HG02678 (cell line): ENCODE results near the gene C2orf76.
"Not testable (repeated sequence)": the region's sequence is repeated elsewhere in the genome, so short reads cannot be mapped to it uniquely, and the experiment has no call there.

Experiments
- ATAC-seq: cut with Tn5 transposase; IDR thresholded peaks from one replicate; pipeline ENCODE4 v1.9.1; 2021; ENCODE audit warnings: mild to moderate bottlenecking, moderate library complexity; ENCODE audit not compliant: unreplicated experiment

C2orf76 gene

DNA sequence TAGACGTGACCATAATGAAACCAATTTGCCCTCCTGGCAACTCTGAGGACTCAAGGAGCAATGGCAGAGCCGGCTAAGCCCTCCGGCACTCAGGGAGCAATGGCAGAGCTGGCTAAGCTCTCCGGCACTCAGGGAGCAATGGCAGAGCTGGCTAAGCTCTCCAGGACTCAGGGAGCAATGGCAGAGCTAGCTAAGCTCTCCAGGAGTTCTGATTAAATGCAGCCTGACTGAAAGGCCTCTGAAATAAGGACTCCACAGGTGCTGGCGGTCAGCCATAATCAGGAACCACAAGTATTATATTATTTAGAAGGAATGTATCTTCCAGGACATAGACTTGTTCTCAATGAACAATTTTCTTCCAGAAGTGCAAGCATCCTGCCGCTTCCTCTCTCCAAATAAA lies 65.2 kb downstream of the C2orf76 start:
- no peak for ATAC-seq

DNA sequence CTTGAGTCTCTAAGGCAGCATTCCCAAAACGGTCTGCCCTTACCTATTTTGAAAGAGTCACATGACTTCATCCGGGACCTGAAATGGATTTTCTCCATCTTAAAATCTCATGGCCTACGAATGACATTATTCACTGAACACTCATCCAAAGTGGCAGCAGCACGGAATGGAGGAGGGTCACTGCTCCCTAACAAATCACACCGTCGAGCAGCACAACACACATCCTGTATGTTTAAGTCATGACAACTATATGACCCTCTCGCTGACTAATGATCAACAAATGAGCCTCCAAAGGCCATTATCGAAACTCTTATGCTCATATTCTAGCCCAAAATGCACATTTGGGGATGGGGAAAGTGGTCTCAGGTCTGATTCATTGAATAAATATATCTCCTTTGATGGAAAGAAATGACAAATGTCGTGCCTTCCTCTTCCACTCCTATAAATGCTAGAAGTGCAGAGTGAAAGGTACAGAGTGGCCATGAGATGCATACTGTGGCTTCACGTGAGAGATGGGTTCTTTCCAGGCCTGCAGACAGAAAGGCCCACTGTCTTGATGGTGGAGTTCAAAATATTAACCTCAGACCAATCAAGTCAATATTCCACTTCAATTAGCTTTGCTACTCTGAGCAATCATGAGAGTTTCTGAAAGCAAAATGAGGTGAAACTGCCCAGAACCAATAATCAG lies 70.8 kb downstream of the C2orf76 start:
- no peak for ATAC-seq

DNA sequence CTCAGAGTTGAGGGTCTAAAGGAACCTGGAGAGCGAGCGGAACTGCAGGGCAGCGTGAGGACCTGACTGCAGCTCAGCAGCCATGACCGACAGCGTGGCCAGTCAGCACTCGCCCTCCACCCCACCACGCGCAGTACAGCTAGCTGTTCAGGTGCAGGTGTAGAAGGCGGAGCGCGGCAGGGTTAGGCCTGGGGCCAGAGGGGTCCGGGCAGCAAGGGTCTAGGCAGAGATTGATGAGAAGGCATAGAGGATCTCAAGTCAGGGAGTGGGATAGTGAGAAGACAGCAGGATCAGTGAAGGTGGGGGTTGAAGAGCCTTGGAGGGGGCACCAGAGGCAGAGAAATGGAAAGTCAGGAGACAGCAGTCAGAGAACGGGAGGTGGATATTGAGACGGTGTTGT lies 72.0 kb downstream of the C2orf76 start:
- ATAC-seq: no peak

DNA sequence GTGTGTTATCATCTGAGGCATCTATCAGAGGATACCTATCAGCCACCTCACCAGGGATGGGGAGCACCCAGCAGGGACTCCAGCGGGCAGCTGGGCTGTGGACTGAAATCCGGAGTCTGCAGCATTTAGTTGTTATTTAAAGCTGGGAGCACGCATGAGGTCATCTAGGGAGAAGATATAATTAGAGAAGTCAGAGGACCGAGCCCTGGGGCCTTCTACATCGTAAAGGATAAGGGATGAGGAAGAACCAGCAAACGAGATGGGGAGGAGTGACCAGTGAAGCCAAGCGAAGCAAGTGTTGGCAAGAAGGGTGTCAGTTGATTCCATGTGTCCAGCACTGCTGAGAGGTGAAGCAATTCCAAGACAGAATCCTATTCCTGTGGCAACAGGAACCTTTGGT lies 72.7 kb downstream of the C2orf76 start:
- ATAC-seq: no peak

GRCh38 chr2:119293254-119293653 lies 73.4 kb downstream of the C2orf76 start:
- no peak for ATAC-seq

- no peak for ATAC-seq
Measured at GRCh38 chr2:119292226-119292625, 74.4 kb downstream of the C2orf76 start.

DNA sequence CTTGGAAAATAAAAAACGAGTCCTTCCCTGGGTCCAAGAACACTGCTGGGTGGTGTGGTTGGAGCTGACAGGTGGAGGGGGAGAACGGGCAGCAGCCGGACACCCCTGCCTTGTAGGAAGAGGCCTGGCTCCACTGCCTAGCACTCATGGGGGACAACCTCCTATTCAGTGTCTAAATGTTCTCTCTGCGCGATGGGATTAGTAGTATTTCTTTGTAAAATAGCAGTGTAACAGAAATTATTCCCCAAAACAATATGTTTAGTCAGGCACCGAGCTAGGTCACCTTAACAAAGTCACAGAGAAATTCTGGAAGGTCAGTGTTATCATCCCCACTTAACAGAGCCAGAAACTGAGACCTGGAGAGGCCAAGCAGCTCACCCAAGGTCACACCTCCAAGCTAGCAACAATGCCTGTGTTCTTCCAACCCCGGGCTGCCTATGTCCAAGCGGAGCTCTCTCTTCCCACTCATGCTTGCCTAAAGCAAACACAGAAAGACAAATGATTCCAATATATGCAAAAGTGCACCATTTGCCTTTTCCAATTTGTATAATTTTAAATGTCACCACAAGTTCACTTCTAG lies 75.0 kb downstream of the C2orf76 start:
- no peak for ATAC-seq

GRCh38 chr2:119290859-119291587 lies 75.6 kb downstream of the C2orf76 start:
- ATAC-seq: no peak

- ATAC-seq: no peak
Measured at GRCh38 chr2:119289642-119290041, 77.0 kb downstream of the C2orf76 start.

- no peak for ATAC-seq
Measured at GRCh38 chr2:119289093-119289492, 77.5 kb downstream of the C2orf76 start.

- ATAC-seq: no peak
Measured at GRCh38 chr2:119288576-119288975, 78.1 kb downstream of the C2orf76 start.

GRCh38 chr2:119286661-119287060 lies 80.0 kb downstream of the C2orf76 start:
- ATAC-seq: no peak

GRCh38 chr2:119283873-119284331 lies 82.7 kb downstream of the C2orf76 start:
- ATAC-seq: no peak

GRCh38 chr2:119282996-119283511 lies 83.6 kb downstream of the C2orf76 start:
- no peak for ATAC-seq

- ATAC-seq: no peak
Measured at GRCh38 chr2:119282146-119282995, 84.3 kb downstream of the C2orf76 start.

GRCh38 chr2:119280680-119281079 lies 86.0 kb downstream of the C2orf76 start:
- no peak for ATAC-seq

GRCh38 chr2:119279666-119280065 lies 87.0 kb downstream of the C2orf76 start:
- ATAC-seq: no peak

- ATAC-seq: no peak
Measured at GRCh38 chr2:119278946-119279345, 87.7 kb downstream of the C2orf76 start.

DNA sequence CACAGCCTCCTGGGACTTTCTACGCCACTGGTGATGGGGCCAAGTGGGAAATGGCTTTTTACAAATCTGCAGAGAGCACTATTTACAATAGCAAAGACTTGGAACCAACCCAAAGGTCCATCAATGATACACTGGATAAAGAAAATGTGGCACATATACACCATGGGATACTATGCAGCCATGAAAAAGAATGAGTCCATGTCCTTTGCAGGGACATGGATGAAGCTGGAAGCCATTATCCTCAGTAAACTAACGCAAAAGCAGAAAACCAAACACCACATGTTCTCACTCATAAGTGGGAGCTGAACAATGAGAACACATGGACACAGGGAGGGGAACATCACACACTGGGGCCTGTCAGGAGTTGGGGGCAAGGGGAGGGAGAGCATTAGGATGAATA lies 88.2 kb downstream of the C2orf76 start:
- not testable (repeated sequence) for ATAC-seq

- ATAC-seq: no peak
Measured at GRCh38 chr2:119276864-119277263, 89.8 kb downstream of the C2orf76 start.

DNA sequence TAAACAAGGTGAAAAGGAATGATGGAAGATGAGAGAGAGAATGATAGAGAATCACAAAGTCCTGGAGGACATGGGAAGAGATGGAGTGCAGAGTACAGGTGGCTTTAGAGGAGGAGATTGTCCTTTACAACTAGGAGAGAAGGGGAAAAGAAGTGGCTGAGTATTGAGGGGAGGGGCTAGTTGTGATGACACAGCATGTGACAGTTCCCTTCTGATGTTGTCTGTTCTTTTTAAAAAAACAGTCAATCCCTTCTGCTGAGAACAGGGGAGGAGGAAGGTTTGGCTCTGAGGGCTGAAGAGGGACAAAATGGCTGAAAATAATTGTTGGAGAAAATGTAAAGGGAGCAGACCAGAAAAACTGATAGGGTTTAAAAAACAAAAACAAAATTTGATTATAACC lies 99.0 kb downstream of the C2orf76 start:
- no peak for ATAC-seq
